NCI-H345 treated with DMSO at 0.1 percent for 48 hours (cell line): ENCODE measurements around the gene LRP1B.

ENCODE experiments used
- DNase-seq: peaks from one replicate; lab custom pipeline; 2025; ENCODE audit not compliant: unreplicated experiment; lab: John Stamatoyannopoulos, UW

LRP1B gene

GRCh38 chr2:140759426-140760156, 1371.2 kb downstream of the LRP1B start:
- peak; percentile 6 for DNase-seq

- DNase-seq = no peak
Observed at GRCh38 chr2:140747665-140748064, 1383.2 kb downstream of the LRP1B start.

- no peak for DNase-seq
Observed at GRCh38 chr2:140747090-140747489, 1383.7 kb downstream of the LRP1B start.

GRCh38 chr2:140744379-140744778, 1386.4 kb downstream of the LRP1B start:
- DNase-seq = no peak

GRCh38 chr2:140737006-140737405, 1393.8 kb downstream of the LRP1B start:
- DNase-seq = no peak

- no peak for DNase-seq
Observed at GRCh38 chr2:140734992-140735391, 1395.8 kb downstream of the LRP1B start.

GRCh38 chr2:140718999-140719398, 1411.8 kb downstream of the LRP1B start:
- no peak for DNase-seq

GRCh38 chr2:140717481-140717880, 1413.3 kb downstream of the LRP1B start:
- DNase-seq = no peak

GRCh38 chr2:140714586-140714985, 1416.2 kb downstream of the LRP1B start:
- no peak for DNase-seq

- no peak for DNase-seq
Observed at GRCh38 chr2:140711867-140712266, 1418.9 kb downstream of the LRP1B start.

GRCh38 chr2:140701726-140702125, 1429.1 kb downstream of the LRP1B start:
- no peak for DNase-seq

GRCh38 chr2:140698636-140699035, 1432.2 kb downstream of the LRP1B start:
- no peak for DNase-seq

- DNase-seq = no peak
Observed at GRCh38 chr2:140696449-140696848, 1434.4 kb downstream of the LRP1B start.

- no peak for DNase-seq
Observed at GRCh38 chr2:140695155-140695554, 1435.7 kb downstream of the LRP1B start.

GRCh38 chr2:140687825-140688224, 1443.0 kb downstream of the LRP1B start:
- DNase-seq = no peak

GRCh38 chr2:140683658-140684057, 1447.2 kb downstream of the LRP1B start:
- DNase-seq = no peak

- DNase-seq = no peak
Observed at GRCh38 chr2:140680862-140681261, 1450.0 kb downstream of the LRP1B start.

GRCh38 chr2:140679752-140680151, 1451.1 kb downstream of the LRP1B start:
- DNase-seq = no peak

- DNase-seq = no peak
Observed at GRCh38 chr2:140669911-140670310, 1460.9 kb downstream of the LRP1B start.

GRCh38 chr2:140667203-140667602, 1463.6 kb downstream of the LRP1B start:
- DNase-seq = no peak

- no peak for DNase-seq
Observed at GRCh38 chr2:140662504-140662903, 1468.3 kb downstream of the LRP1B start.

GRCh38 chr2:140658760-140659692, 1471.8 kb downstream of the LRP1B start:
- DNase-seq = no peak
